ENCODE data around the gene FLNB.
A peak's percentile ranks its signal among the peaks of the same experiment; 100 is the strongest.
"Not testable (repeated sequence)": the region's sequence is repeated elsewhere in the genome, so short reads cannot be mapped to it uniquely, and the experiment has no call there.

Gene FLNB

DNA sequence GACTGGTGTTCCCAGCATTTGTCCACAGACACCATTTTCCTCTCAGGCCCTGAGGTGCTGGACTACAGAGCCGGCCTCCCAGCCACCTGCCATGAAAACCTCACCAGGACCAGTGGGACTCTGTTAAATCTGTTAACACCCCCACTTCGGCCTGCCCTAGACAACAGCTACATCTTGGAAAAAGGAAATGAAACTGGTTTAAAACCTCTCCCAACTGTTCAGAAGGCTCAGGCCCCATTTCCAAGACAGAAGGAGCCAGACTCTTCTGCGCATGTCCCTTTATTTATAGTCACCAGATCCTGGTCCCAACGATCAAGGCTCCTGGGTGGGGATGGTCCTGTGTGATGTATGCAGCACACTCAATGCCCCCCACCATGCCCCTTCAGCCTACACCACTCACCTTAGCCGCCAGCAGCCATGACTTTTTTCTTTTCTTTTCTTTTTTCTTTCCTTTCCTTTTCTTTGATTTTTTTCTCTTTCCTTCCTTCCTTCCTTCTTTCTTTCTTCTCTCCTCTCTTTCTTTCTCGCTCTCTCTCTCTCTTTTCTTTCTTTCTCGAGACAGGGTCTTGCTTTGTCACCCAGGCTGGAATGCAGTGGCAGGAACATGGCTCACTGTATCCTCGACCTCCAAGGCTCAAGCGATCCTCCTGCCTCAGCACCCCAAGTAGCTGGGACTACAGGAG, 25.5 kb upstream of the FLNB start:
- no peak for FAIRE-seq

GRCh38 chr3:57983734-57984518, 24.3 kb upstream of the FLNB start:
- peak; percentile 62 for FAIRE-seq

DNA sequence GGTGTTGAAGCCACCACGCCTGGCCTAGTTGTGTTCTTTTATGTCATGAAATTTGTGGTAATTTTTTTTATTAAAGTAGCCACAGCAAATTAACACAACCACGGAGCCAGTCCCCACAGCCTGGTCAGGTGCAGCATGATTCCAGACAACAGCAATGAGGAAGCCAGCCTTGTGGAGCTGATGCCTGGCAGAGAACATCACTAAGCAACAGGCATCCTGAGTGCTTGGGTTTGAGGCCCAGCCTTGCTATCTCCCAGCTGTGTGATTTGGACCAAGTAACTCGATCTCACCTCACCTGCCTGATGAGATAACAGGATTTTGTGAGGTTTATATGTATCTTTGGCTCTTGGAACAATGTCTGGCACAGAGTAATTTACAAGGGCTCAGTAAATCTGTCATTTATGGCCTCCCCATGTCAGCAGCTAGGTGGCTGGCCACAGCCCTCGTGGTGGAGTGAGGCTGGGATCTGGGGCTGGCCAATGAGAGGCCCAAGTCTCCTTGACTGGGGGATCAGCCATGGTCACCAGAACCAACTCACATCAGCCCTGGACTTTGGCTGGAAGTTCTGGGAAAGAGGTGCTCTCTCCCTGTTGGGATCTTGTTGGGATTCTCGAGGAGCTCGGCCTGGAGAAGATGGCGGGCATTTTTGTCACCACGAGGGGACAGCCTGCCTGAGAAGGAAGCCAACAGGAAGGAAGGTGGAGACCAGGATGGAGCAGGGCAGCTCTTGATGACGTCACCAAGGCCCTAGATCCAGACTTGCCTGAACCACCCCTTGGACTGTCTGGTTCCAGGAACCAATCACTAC, 22.8 kb upstream of the FLNB start:
- no peak for FAIRE-seq

- no peak for FAIRE-seq
These were observed 22.3 kb upstream of the FLNB start for GRCh38 chr3:57985984-57986246.

DNA sequence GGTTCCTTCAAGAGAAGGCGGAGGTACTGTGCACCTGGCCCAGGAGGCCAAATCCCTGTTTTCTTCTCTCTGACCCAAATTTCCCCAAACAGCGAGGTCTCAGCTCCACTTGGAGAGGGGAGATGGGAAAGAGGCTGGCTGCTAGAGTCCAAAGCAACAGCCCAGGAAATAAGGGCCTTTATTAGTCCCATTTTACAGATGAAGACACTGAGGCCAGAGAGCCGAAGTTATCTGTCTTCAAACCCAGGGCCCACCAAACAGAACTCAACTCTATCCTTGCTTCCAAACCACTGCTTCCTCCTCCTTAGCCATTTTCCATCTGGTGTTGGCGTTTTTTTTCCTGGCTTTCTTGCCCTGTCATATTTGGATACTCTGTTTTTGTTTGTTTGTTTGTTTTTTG, 22.0 kb upstream of the FLNB start:
- no peak for FAIRE-seq

DNA sequence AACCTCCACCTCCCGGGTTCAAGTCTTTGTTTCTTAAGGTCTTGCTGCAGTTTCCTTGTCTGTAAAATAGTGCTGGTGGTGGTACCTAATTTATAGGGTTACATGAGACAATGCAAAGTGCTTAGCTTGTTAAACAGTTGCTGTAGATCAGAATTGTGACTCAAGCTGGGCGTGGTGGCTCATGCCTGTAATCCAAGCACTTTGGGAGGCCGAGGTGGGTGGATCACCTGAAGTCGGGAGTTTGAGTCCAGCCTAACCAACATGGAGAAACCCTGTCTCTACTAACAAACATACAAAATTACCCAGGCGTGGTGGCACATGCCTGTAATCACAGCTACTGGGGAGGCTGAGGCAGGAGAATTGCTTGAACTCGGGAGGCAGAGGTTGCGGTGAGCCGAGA, 19.0 kb upstream of the FLNB start:
- not testable (repeated sequence) for FAIRE-seq

DNA sequence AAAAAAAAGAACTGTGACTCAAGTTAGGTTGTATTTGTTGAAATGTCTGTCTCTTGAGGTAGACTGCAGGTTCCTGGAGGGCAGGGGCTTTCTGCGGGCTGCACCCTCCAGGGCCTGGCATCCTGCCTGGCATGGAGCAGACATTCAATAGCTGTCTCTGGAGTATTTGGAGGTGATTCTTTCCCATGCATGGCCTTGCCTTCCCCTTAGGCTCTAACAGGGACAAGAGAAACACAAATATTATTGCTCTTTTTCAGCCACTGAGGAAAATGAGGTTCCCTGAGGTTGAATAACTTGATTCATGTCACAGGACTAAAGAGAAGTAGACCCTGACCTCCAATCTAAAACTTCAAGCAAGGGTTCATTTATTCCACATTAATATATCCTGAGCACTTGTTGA, 18.6 kb upstream of the FLNB start:
- FAIRE-seq: no peak

- no peak for FAIRE-seq
These were observed 15.6 kb upstream of the FLNB start for GRCh38 chr3:57992452-57993213.

DNA sequence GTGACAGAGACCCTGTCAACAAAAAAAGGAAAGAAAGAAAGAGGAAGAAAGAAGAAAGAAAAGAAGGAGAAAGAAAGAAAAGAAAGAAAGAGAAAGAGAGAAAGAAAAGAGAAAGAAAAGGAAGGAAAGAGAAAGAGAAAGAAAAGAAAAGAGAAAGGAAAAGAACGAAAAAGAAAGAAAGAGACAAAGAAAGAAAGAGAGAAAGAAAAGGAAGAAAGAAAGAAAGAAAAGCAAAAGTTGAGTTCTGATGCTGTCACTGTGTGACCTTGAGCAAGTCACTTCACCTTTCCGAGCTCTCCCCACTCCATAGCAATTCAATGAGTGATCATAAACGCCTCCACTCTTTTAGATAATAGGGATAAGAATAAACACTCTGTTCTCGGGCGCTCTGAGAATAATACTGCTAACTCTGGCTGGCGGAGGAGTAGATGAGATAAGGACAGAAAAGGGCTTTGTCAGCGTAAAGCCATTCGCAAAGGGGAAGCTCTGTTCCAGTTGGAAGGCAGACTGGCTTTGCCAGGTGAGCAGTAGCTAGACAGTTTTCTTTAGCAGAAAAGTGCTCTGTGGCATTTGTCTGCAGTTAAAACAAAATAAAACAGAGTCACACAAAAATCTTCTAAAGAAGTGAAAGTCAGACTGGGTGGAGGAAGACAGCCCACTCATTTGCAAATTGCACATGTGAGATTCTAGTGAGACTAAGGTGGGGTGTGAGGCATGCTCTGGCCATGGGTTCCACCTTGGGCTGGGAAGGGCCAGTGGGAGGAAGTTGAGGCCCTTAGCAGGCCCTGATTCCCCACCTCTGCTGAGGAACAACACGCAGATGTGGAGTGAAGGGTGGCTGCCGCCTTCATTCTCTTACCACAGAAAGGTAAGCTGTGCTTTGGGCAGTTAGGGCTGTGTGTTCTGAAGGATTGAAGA, 9.6 kb upstream of the FLNB start:
- peak; percentile 45 for FAIRE-seq

- FAIRE-seq: no peak
These were observed 8.7 kb upstream of the FLNB start for GRCh38 chr3:57999417-58000115.

DNA sequence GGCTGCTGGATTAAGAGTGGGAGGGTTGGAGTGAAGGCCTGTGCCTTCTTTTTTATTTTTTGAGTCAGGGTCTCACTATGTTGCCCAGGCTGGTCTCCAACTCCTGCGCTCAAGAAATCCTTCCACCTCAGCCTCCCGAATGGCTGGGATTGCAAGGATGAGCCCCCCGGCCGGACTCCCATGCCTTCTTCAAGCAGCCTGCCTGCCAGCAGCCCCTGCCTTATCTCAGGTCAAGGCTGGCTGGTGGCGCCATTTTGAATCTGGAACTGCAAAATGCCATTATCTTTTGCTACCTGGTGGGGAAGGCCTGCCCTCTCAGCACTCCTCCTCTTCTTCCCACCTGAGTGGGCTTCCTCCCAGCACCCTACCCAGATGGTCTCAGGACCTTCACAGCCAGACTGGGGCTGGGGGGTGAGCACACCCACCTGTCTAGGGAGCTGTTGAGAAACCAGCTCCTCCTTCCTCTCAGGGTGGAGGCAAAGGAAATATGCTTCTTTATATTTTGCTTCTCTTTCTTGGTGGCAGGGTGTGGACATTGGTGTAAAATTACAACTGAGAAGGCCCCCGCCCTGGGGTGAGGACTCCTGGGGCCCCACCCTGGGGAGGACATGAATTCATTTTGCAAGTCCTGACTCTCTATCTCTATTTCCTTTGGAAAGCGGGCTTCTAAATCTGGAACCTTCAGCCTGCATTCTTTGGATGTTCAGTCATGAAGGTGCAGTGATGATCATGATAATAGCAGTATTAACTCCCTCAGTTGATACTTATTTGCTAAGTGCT, 7.7 kb upstream of the FLNB start:
- no peak for FAIRE-seq

DNA sequence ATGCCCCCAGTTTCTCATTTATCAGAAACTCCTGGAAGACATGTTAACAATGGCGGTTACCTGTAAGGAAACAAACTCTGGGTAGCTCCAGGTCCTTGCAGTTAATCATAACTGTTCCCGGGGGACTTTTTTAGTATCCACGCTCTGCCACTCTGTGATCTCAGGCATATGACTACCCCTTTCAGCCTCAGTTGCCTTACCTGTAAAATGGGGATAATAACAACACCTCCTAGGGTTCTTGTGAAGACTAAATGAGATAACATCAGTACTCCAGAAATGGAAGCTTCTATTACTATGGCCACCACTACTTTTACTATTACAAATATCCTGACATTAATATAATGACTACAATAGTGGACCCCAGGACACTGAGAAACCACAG, 7.1 kb upstream of the FLNB start:
- FAIRE-seq: no peak

- FAIRE-seq: no peak
These were observed 6.2 kb upstream of the FLNB start for GRCh38 chr3:58001979-58002378.

DNA sequence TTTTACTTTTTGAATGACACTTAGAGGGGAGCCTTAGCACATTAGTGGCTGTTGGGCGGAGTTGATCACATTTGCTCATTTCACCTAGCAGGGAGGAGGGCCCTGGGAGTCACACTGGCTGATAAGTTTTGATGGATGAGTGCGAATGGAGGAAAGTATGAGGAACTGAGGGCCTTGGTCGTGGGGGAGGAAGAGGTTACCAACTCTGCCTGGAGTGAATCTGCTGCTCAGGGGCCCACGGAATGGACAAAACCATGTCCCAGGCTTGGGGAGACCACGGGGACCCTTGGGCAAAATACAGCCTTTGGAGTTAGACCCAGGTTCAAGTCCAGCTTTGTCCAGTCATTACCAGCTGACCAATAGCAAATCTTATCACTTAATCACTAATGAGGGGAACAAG, 5.1 kb upstream of the FLNB start:
- FAIRE-seq: no peak

- FAIRE-seq: no peak
These were observed 3.2 kb upstream of the FLNB start for GRCh38 chr3:58004973-58005372.

GRCh38 chr3:58005669-58006068, 2.6 kb upstream of the FLNB start:
- FAIRE-seq: no peak

GRCh38 chr3:58006661-58007060, 1.6 kb upstream of the FLNB start:
- FAIRE-seq: no peak

- no peak for FAIRE-seq
These were observed 965 bp downstream of the FLNB start for GRCh38 chr3:58009026-58009748.

GRCh38 chr3:58009749-58010535, 1.7 kb downstream of the FLNB start:
- FAIRE-seq: no peak

Measured in colon (tissue), 2 donors.